GM19438 (cell line): ENCODE data around the gene DPEP1.
"Not testable (repeated sequence)": the region's sequence is repeated elsewhere in the genome, so short reads cannot be mapped to it uniquely, and the experiment has no call there.

Experiments used
- ATAC-seq: cut with Tn5 transposase; IDR thresholded peaks from one replicate; pipeline ENCODE4 v1.9.1; 2021; ENCODE audit warnings: low read depth; ENCODE audit not compliant: unreplicated experiment

DPEP1 gene

GRCh38 chr16:89670496-89671431 is 57.3 kb downstream of the DPEP1 start:
- ATAC-seq = no peak

- ATAC-seq = not testable (repeated sequence)
Measured at GRCh38 chr16:89671565-89671964, 58.1 kb downstream of the DPEP1 start.

- ATAC-seq = no peak
Measured at GRCh38 chr16:89672177-89672941, 58.9 kb downstream of the DPEP1 start.

- no peak for ATAC-seq
Measured at GRCh38 chr16:89678258-89678657, 64.8 kb downstream of the DPEP1 start.

- ATAC-seq = no peak
Measured at GRCh38 chr16:89685916-89686315, 72.5 kb downstream of the DPEP1 start.

GRCh38 chr16:89686520-89687091 is 73.2 kb downstream of the DPEP1 start, which contains the start of gene CDK10:
Gene CDK10, plus strand, starts transcription at chr16:89686689. Its CDS starts 22 bp downstream, at chr16:89686711.
- peak; percentile 85 for ATAC-seq

DNA sequence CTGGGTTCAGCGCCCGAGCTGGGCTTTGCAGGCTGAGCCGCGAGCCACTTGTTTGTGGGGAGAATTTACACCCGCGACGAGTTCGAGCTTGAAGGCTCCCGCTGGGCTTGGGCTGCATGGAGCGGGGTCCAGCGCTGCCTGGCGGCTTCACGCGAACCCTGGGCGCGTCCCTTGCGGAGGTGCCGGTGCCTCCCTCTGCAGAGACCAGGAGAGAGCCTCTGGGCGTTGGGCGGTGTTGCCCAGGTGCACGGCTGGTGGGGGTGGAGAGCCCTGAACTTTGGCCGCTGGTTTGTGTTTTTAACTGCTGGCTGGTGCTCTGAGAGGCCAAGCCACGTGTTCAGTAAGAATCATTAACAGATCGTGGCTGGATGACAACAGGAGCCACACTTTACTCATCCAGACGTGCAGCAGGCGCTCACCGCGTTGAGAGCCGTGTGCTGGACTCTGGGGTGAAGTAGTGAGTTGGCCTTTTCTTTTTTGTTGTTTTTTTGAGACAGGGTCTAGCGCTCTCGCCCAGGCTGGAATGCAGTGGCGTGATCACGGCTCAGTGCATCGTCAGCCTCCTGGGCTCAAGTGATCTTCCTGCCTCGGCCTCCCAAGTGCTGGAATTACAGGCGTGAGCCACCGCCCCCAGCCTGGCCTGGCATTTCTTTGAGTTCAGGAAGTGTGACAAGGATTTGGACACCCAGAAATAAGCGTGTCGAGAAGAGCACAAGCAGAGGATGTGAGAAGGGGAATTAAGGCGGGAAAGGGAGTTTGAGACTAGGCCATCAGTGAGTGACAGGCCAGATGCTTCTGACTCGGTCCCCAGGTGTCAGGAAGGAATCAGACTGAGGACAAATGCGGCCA is 73.9 kb downstream of the DPEP1 start:
- ATAC-seq = peak; percentile 24
